Measurements from ENCODE around the gene MTURN. TPM values are rescaled to one million over a fixed set of nuclear protein-coding genes. Genes with fewer than 3 reads are reported as not detected.

The MTURN gene
- total RNA-seq, 4 donors from 2014 or later = 2.3 to 18.2 (median 13.8) TPM

DNA sequence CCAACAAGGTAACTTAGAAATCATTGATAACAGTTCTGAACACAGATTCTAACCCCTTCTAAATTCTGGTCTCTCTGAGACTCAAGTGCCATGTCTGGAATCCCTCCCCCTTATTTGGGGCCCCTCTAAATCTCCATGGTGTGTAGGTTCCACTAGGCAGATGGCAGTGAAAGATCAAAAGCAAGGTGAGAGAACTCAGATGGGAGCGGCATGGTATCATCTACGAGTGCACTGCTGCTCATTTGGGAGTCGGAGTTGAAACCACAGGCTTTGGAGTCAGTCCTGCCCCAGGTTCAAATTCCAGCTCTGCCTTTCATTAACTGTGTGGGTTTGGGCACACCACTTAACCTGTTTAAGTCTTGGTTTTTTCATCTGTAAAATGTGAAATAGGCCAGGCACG lies 72.6 kb downstream of the MTURN start:
- Histone ChIP-seq H3K9me3 (no peaks in the 10 kb centered on the region), H3K27ac (no peak overlapping the region), H3K36me3 (no peaks in the 10 kb centered on the region), H3K4me3 (no peak overlapping the region), H3K27me3 (no peaks in the 10 kb centered on the region), H3K4me1 (peaks cover 0 to 3% (median 0%) of the 10 kb centered on the region in 4 donors)
- no peak for TF ChIP-seq POLR2A (IDR thresholded peaks at IDR 0.05)
- TF ChIP-seq, protein P1, sequence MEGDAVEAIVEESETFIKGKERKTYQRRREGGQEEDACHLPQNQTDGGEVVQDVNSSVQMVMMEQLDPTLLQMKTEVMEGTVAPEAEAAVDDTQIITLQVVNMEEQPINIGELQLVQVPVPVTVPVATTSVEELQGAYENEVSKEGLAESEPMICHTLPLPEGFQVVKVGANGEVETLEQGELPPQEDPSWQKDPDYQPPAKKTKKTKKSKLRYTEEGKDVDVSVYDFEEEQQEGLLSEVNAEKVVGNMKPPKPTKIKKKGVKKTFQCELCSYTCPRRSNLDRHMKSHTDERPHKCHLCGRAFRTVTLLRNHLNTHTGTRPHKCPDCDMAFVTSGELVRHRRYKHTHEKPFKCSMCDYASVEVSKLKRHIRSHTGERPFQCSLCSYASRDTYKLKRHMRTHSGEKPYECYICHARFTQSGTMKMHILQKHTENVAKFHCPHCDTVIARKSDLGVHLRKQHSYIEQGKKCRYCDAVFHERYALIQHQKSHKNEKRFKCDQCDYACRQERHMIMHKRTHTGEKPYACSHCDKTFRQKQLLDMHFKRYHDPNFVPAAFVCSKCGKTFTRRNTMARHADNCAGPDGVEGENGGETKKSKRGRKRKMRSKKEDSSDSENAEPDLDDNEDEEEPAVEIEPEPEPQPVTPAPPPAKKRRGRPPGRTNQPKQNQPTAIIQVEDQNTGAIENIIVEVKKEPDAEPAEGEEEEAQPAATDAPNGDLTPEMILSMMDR (IDR thresholded peaks at IDR 0.05) = no peak
- no peak for DNase-seq

GRCh38 chr7:30209951-30210350 lies 75.2 kb downstream of the MTURN start:
- no peaks in the 10 kb centered on the region for H3K36me3 ChIP-seq
- H3K27ac ChIP-seq = no peak overlapping the region
- H3K4me3 ChIP-seq = no peak overlapping the region
- H3K27me3 ChIP-seq = no peaks in the 10 kb centered on the region
- H3K4me1 ChIP-seq = peaks cover 0 to 13% (median 2%) of the 10 kb centered on the region in 4 donors
- H3K9me3 ChIP-seq = no peaks in the 10 kb centered on the region
- TF ChIP-seq, protein P1 (IDR thresholded peaks at IDR 0.05) = no peak
- TF ChIP-seq POLR2A (IDR thresholded peaks at IDR 0.05) = no peak
- no peak for DNase-seq

Small RNAs within 50 kb of the gene (small RNA-seq; reads per million reads assigned to genes)
- gene RPS27P16 = 0 reads per million in 2 donors

Other genes starting within 250 kb of the MTURN start
- gene SCRN1, start 145.2 kb upstream of the MTURN start, total RNA-seq = 10 to 100 TPM in 1 of 4 donors, 1 to 10 TPM in 3; 3.7 to 34.7 (median 7.4) TPM
- gene FKBP14, start 108.3 kb upstream of the MTURN start, total RNA-seq = 1 to 10 TPM; 4.2 to 8.5 (median 6.3) TPM
- gene PLEKHA8, start 106.6 kb upstream of the MTURN start, total RNA-seq = 10 to 100 TPM in 3 of 4 donors, 1 to 10 TPM in 1; 9.9 to 30.1 (median 15.2) TPM
- gene ZNRF2, start 149.6 kb downstream of the MTURN start, total RNA-seq = 10 to 100 TPM; 27.2 to 43.6 (median 36.5) TPM

Data from Peyer's patch (tissue), 4 donors.